ENCODE measurements around the gene UBAC1.
"Not testable (repeated sequence)": the region's sequence is repeated elsewhere in the genome, so short reads cannot be mapped to it uniquely, and the experiment has no call there.

UBAC1 gene

DNA sequence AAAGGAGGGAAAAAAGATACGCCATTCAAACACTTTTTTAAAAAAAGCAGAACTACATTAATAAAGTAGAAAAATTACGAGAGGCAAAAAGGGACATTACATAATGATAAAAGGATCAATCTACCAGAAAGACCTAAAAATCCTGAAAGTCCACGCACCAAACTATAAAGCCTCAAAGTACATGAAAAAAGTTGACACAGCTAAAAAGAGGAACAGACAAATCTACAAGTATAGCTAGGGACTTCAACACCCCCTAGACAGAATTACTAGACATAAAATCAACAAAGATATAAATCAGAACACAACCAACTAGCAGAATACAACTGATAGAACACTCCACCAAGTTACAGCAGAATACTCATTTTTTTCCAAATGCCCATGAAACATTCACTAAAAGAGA, 65.0 kb downstream of the UBAC1 start:
- DNase-seq = no peak

DNA sequence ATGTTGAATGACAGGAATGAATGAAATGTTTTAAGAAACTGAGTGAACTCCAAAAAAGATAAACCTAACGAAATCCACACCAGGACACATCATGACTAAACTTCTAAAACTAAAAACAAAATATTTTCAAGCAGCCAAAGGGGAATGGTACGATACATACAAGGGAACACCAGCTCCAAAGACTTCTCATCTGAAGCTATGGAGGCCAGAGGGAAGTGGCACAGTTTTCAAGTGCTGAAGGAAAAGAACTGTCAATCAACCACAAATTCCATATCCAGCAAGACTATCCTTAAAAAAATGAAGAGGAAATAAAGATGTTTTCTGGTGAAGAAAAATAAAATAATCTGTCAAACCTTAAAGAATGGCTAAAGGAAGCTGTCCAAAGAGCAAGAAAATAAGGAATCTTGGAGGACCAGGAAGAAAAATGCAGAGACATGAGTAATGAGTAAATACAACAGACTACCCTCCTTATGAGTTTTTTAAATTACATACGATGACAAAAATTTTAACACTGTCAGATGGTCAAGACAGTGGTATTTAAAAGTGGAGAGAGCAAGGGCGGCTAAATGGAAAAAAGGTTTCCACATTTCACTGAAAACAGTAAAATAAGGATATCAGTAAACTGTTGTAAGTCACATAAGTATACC, 65.8 kb downstream of the UBAC1 start:
- DNase-seq = no peak

DNA sequence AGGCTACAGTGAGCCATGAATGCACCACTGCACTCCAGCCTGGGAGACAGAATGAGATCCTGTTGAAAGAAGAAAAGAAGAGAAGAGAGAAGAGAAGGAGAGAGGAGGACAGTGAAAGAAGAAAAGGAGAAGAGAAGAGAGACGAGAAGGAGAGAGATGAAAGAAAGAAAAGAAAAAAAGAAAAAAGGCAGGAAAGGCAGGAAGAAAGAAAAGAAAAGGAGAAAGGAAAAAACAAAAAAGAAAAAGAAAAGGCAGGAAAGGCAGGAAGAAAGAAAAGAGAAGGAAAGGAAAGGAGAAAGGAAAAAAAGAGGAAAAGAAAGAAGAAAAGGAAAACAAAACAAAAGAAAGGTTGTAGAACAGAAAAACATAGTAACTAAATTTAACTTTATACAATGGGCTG, 68.1 kb downstream of the UBAC1 start:
- DNase-seq = no peak

DNA sequence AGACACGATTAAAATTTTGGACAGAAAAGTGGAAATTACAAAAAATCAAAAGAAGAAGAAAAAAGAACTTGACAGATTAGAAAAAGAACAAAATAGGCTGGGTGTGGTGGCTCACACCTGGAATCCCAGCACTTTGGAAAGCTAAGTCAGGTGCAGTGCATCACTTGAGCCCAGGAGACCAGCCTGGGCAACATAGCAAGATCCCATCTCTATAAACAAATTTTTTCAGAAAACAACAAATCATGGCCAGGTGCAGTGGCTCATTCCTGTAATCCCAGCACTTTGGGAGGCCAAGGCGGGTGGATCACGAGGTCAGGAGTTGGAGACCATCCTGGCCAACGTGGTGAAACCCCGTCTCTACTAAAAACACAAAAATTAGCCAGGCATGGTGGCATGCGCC, 68.8 kb downstream of the UBAC1 start:
- DNase-seq = not testable (repeated sequence)

DNA sequence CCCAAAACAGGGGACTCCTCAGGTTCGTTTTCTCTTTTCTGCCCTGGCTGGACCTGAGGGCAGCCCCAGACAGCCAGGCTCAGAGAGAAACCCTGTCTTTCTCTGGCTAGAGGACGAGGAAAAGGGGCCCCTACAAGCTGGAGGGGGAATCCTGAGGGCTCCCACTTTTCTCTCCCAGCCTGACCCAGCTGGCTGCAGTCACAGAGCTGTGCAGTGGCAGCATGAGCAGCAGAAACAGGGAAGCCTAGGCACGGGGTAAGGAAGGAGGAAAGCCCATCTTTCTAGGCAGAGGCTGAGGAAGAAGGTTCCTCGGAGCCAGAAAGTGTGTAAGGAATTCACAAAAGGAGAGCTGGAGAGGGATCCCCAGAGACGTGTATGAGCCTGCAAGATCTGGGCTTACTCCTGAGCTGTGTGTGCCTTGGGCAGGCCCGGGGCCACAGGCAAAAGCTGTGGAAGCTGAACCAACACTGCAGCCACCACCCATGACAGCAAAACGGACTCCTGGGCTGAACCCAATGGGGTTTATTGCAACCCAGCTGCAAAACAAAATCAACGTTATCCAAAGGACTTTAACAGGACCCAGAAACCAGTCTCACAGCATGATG, 70.0 kb downstream of the UBAC1 start:
- no peak for DNase-seq

DNA sequence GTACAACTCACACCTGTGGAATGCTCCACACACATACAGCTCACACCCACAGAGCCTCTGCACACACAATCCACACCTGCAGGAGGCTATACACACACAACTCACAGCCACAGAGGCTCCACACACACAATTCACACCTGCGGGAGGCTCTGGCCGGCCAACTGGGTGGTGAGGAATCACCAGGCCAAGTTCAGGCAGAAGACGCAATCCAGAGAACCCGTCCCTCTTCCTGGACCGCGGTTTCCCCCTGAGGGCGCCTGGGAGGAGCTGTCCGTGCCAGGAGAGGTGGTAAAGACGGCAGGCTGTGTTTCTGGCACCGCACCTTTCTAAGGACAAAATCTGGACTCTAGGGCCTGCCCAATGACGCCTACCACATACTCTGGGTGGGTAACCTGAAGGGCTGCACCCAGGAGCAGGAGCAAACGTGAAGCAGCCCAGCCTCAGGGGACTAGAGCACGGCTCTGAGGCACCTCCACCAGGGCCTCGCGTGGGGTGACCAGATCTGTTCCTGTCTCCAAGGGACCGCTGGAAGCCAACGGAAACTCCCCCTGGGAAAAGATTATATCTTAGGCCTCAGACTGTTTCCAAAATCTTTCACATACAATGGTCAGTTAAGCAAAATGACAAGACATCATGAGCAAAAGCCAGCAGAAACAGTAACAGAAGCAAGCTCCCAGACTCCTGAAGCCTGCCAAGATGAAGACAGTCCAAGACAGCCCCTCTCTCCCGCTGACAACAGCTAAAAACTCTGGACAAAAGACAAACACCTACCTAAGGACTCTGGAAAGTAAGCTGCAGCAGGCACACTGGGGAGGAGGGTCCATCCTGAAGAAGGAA, 70.8 kb downstream of the UBAC1 start:
- no peak for DNase-seq

DNA sequence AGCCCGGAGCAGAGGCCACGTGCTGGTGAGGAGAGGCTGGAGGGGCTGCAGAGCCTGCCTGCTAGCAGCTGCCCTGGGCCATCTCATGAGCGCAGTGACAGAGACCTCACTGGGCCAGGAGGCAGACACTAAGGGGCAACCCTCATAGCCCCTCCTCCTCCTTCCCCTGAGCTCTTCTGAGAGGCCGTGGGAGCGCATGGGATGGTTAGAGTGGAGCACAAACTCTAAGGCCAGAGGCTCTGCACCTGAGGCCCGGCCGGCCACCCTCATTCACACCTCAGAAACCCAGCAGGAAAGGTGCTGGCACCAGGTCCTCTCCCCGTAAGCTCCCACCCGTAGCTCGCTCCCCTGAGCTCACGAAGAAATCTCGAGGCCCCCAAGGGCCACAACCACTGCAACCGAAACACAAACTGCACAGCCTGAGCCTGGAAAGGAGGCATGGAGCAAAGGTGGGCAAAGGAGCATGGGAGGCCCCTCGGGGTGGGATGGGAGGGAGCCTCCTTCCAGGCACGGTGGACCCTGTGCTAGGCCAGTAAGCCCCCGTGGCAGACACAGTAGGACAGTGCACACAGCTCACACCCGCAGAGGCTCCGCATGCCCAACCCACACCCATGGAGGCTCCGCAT, 71.5 kb downstream of the UBAC1 start:
- no peak for DNase-seq

DNA sequence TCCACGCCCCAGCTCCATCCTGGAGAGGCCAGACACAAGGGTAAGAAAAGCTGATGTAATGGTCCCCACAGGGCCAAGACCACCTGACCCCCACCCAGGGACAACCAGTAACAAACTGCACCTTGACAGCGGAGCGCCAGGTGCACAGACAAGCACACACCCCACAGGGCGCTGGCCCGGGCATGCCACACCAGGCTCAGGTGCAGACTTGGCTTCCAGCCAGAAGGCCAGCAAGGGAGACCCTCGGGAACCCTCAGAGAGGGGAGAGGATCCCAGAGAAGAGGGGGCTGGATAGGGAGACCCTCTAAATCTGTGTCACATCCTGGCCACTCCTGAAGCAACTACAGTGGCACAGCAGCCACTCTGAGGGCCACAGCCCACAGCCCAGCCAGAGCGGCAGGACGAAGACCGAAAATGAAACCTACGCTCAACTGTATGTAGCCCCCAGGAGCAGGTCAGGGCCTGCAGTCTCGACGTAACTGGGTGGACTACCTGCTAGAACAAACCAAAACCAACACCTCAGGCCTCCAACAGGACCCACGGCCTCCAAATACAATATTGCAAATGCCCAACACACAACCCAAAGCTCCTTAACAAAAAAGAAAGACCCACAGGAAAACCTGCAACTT, 72.3 kb downstream of the UBAC1 start:
- no peak for DNase-seq

DNA sequence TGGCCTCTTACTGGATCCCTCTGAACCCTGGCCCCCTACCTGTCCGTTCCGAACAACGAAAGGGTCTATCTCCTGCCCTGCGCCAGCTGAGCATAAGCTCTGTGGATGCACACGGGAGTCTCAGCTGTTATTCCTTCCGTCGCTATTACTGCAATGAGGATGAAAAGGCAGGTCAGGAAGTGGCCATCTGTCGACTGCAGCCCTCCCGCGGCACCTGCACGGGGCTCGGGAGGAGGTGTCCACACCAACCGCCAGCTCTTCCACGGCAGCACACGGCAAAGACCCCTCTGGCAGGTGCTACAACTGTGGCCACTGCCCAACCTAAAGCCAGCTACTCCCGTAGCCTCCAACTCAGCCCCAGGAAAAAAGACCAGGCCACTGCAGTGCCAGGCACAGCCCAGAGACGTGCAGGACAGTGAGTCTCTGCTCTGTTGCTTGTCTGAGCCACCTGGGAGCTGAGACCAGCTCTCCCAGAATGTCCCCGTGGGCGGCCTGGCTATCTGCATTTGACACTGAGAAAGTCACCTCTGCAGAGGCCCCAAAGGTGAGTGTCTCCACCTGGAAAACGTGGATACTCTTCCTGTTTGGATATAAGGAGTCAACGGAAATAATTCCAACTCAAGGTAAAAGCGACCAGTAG, 72.9 kb downstream of the UBAC1 start:
- no peak for DNase-seq

DNA sequence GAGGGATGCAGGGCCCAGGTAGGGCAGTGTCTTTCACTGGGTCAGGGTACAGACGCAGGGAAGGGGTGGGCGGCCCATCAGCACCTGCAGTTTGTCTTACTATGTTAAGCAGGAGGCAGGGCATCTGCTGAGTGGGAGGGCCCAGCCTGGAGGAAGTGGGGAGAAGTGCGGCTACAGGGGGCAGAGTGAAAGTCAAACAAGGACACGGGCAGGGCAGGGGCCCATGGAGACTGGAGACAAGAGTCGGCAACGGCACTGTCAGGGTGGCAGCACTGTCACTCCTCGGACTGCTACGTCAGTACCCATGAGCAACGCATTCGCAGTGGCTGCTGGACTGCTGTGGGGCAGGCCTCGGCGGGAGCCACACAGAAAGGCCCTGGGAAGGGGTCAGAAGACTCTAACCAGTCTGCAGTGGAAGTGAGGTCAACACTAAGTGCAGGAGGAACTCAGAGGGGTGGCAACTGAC, 73.6 kb downstream of the UBAC1 start:
- DNase-seq = no peak

DNA sequence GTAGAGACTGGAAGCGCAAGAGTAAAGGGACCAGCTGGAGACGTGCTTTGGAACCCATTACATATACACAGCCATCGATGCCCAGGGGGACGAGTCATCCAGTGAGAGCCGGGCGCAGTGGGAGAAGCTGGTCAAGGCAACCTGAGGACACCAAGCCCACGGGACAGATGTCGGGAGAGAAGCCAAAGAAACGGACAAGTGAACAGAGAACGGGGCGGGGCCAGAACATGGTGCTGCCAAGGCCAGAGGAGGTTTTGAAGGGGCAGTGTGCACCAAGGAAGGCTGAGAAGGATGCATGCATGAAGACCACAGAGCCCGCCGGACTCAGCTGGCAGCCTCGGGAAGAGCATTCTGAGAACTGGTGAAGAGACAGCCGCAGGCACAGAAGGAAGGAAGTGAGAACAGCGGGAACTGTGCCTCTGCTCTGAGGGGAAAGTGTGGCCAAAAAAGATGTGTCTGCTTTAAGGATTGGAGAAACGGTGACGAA, 74.1 kb downstream of the UBAC1 start:
- no peak for DNase-seq

DNA sequence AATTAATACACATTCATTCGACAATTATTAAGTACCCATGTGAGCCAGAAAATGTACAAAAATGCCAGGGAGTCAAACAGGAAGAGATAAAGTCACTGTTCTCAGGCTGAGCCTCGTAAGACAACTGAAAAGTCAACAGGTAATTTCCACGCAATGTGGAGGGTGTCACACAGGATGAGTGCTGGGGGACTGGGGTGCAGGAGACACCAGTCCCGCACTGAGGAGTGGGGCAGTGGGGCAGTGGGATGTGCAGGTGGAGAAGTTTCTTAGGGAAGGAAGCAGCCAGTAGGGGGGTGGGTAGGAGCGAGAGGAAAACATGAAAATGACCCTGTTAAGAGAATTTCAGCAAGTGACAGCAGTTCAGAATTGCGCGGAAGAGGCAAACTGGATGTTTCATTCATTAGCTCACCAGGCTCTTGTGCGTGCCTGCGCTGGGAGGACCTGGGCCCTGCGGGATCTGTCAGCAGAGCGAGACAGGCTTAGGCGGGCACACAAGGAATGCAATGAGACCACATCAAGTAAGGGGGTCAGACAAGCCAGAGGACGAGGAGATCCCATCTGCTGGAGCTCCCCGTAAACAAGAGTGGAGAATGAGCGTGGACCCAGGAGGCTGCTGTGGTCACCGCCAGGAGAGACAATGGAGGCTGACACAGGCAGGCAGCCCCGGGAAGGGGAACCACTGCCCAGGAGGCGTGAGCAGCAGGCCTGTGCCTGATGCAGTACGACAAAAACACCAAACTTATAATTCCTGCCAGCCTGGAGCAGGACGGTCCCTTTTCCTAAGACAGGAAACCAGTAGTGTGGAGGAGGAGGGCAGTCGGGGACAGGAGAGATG, 74.8 kb downstream of the UBAC1 start:
- DNase-seq = no peak

DNA sequence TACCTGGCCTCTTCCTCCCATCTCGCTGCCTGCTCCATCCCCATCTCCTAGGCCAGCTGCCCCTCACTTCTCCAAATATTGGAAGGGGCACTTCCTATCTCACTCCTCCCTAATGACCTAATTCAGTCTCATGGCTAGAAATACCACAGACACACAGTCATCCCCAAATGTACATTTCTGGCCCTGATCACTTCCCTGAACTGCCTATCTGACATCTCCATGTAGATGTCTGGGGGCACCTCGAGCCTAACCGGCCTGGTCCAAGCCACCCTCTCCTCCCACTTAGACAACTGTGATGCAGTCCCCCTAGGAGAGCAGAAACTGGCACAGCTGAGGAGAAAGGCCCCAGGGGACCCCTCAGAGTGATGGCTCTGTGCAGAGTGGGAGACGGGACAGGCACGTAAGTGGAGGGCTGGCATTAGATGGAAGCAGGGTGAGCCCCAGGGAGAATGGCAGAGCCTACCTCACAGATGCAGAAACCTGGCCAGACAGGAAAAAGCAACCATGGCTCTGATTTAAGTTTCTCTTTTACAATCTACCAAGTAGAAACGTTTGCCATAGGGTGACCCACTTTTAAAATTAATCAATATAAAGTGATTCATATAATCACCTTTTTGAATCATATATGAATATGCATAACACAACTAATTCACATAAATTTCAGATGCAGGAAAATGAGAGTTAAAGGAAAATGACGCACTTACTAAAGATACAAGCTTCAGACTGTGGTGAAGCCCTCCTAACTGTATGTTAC, 75.9 kb downstream of the UBAC1 start:
- DNase-seq = no peak

DNA sequence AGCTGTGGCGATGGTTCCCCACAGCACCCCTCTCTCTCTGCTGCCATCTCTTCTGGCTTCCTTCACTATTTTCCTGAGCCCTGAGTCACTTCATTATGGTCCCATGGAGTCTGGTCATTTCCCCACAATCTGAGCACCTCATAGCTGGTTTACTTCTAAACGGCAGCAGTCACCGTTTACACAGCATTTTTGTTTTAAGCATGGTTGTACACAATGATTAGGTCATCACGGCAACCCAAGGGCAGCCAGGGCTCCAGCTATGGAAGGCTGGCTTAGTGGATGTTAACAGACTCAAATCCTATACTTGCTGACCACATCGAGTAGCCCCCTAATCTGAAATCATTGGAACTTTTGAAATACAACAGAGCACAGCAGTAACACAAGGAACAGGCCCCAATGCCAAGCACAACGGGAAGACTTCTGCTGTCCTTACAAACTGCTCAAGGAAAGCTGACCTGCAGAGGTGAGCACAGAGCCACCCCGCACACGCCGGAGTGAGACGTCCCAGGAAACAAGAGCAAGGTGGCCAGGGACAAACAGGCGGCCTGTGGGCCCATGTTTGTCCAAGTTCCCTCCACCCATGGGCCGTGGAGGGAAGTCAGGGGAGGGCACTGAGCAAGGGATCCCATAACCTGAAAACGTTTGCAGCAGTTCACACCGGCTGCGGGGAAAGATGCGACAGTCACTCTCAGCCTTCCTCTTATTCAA, 76.7 kb downstream of the UBAC1 start:
- no peak for DNase-seq

DNA sequence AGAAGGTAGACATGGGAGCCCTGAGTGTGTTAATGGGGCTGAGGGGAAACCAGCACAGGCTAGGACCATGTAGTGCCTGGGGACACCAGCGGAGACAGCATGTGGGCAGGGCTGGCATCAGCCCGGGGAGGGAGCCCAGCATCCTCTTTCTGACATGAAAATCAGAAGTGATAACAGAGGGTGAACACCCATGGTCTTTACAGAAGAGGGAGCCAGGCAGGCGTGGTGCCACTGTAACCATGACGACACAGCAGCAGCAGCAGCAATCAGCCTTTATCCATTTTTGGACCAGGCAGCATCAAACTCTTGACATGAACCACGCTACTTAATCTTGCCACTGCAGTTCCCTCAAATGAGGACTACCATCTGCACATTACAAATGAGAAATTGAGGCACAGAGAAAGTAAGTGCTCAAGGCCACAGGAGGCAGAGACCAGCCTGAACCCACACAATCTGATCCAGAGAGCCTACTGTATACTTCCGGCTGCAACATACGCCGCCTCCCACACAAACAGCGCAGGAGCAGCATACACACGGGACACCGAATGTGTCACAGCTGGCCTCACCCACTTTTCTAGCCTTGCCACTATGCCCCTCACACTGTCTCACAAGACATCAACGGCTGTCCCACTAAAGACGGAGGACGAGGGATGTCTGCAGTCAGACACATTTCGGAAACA, 77.6 kb downstream of the UBAC1 start:
- no peak for DNase-seq

Measured in 8988T (cell line).